GM23338 (cell line): ENCODE results near the gene MRPL28. TPM values are rescaled to one million over a fixed set of nuclear protein-coding genes. Genes with fewer than 3 reads are reported as not detected.

ENCODE experiments used
- ATAC-seq: fragments of 200-7000 bp; cut with Tn5 transposase; 3 replicates; pipeline ENCODE4 v1.9.1; 2020
- DNase-seq: peaks from one replicate; pipeline ENCODE4 v3.0.0-alpha.2; 2015; ENCODE audit warnings: low spot score
- H2AFZ ChIP-seq: fragments of 200-600 bp; sonication (generic); 2 replicates; pipeline ENCODE4 v1.8.0; 2016; ENCODE audit warnings: antibody characterized with exemption, mild to moderate bottlenecking, moderate library complexity
- H3F3A ChIP-seq: fragments of 200-600 bp; sonication (generic); replicated peaks from 2 replicates; pipeline ENCODE4 v1.8.0; 2017; ENCODE audit warnings: antibody characterized with exemption, mixed run types, low read depth
- H3K27ac ChIP-seq: fragments of 200-600 bp; sonication (generic); 2 replicates; pipeline ENCODE4 v1.6.1; 2016; ENCODE audit warnings: low read depth
- H3K27me3 ChIP-seq: fragments of 200-600 bp; sonication (generic); 2 replicates; pipeline ENCODE4 v1.8.0; 2016; ENCODE audit warnings: mild to moderate bottlenecking, mixed run types, moderate library complexity; ENCODE audit not compliant: insufficient read depth
- H3K36me3 ChIP-seq: fragments of 200-600 bp; sonication (generic); 2 replicates; pipeline ENCODE4 v1.8.0; 2016; ENCODE audit warnings: mild to moderate bottlenecking; ENCODE audit not compliant: insufficient read depth
- H3K4me1 ChIP-seq: fragments of 200-600 bp; sonication (generic); 2 replicates; pipeline ENCODE4 v1.8.0; 2016; ENCODE audit warnings: mild to moderate bottlenecking, moderate library complexity; ENCODE audit not compliant: insufficient read depth
- H3K4me2 ChIP-seq: fragments of 200-600 bp; sonication (generic); 2 replicates; pipeline ENCODE4 v1.7.1; 2017; ENCODE audit warnings: mixed run types
- H3K4me3 ChIP-seq: fragments of 200-600 bp; sonication (generic); 2 replicates; pipeline ENCODE4 v1.6.1; 2016; ENCODE audit warnings: mixed run types
- H3K79me2 ChIP-seq: fragments of 200-600 bp; sonication (generic); replicated peaks from 2 replicates; pipeline ENCODE4 v1.8.0; 2017; ENCODE audit warnings: mild to moderate bottlenecking; ENCODE audit not compliant: insufficient read depth
- H3K9me2 ChIP-seq: fragments of 200-600 bp; sonication (generic); 2 replicates; pipeline ENCODE4 v1.8.0; 2017; ENCODE audit not compliant: insufficient read depth
- H4K20me1 ChIP-seq: fragments of 200-600 bp; sonication (generic); replicated peaks from 2 replicates; pipeline ENCODE4 v1.8.0; 2017; ENCODE audit warnings: mild to moderate bottlenecking; ENCODE audit not compliant: insufficient read depth
- H3K27ac Mint-ChIP-seq: 2 replicates; pipeline ENCODE4 v1.8.0; 2020; ENCODE audit warnings: inconsistent platforms, mild to moderate bottlenecking, moderate library complexity, mixed read lengths
- H3K27me3 Mint-ChIP-seq: 3 replicates; pipeline ENCODE4 v1.8.0; 2022; ENCODE audit warnings: low read depth, mild to moderate bottlenecking, moderate library complexity, mixed read lengths, inconsistent platforms; ENCODE audit not compliant: insufficient read depth, poor library complexity
- H3K36me3 Mint-ChIP-seq: 3 replicates; pipeline ENCODE4 v1.8.0; 2021; ENCODE audit warnings: low read depth, mild to moderate bottlenecking, inconsistent platforms, moderate library complexity, mixed read lengths
- H3K4me1 Mint-ChIP-seq: 3 replicates; pipeline ENCODE4 v1.8.0; 2020; ENCODE audit warnings: mild to moderate bottlenecking, inconsistent platforms, mixed read lengths
- H3K4me3 Mint-ChIP-seq: 3 replicates; pipeline ENCODE4 v1.8.0; 2021; ENCODE audit warnings: moderate library complexity, mild to moderate bottlenecking, inconsistent platforms, mixed read lengths
- H3K9me3 Mint-ChIP-seq: 3 replicates; pipeline ENCODE4 v1.8.0; 2020; ENCODE audit warnings: moderate library complexity, mild to moderate bottlenecking, inconsistent platforms, mixed read lengths
- CREB1 ChIP-seq: fragments of 250-450 bp; sonication (Bioruptor Pico); IDR thresholded peaks from 2 replicates; pipeline ENCODE4 v1.5.0; 2020; ENCODE audit warnings: low read depth, mild to moderate bottlenecking, moderate library complexity
- EZH2 ChIP-seq: fragments of 200-600 bp; sonication (generic); IDR thresholded peaks from one replicate; pipeline ENCODE4 v1.8.0; 2017; ENCODE audit warnings: antibody characterized with exemption, mild to moderate bottlenecking, low read depth; ENCODE audit not compliant: unreplicated experiment
- EZH2phosphoT487 ChIP-seq: fragments of 200-600 bp; sonication (generic); IDR thresholded peaks from one replicate; pipeline ENCODE4 v1.8.1; 2018; ENCODE audit warnings: antibody characterized with exemption; ENCODE audit not compliant: unreplicated experiment
- JUNB ChIP-seq: IDR thresholded peaks from one replicate; pipeline ENCODE4 v1.6.1; 2016; ENCODE audit warnings: antibody characterized with exemption; ENCODE audit not compliant: unreplicated experiment
- NANOG ChIP-seq: IDR thresholded peaks from 2 replicates; pipeline ENCODE4 v1.6.1; 2016; ENCODE audit warnings: antibody characterized with exemption, borderline replicate concordance
- POLR2AphosphoS5 ChIP-seq: IDR thresholded peaks from 2 replicates; pipeline ENCODE4 v1.6.1; 2016; ENCODE audit warnings: antibody characterized with exemption, low read depth
- STAT1 ChIP-seq: IDR thresholded peaks from one replicate; pipeline ENCODE4 v1.6.1; 2016; ENCODE audit warnings: antibody characterized with exemption; ENCODE audit not compliant: unreplicated experiment
- ZNF114 ChIP-seq: fragments of 250-450 bp; sonication (Bioruptor Pico); IDR thresholded peaks from 2 replicates; pipeline ENCODE4 v1.5.0; 2020; ENCODE audit warnings: mild to moderate bottlenecking, moderate library complexity
- ZNF331 ChIP-seq: fragments of 250-450 bp; sonication (Bioruptor Pico); IDR thresholded peaks from 2 replicates; pipeline ENCODE4 v1.5.0; 2020; ENCODE audit warnings: low read depth, mild to moderate bottlenecking, moderate library complexity
- polyA plus RNA-seq: library from polyadenylated mRNA; unstranded; fragments of >200 nt; fragmentation: Nextera tagmentation; extraction: Ambion mirVana; gene quantifications from 2 replicates; pipeline ENCODE4 v1.2.1, GENCODE V29; 2016
- total RNA-seq: library from RNA; depleted of rRNA; stranded (reverse); fragments of >200 nt; shearing (Covaris generic); gene quantifications from 2 replicates; pipeline ENCODE4 v1.2.3, GENCODE V29; 2014
- TF ChIP-seq, protein P1 (sequence below): IDR thresholded peaks from one replicate; pipeline ENCODE4 v1.6.1; 2018; ENCODE audit warnings: antibody characterized with exemption; ENCODE audit not compliant: unreplicated experiment
- TF ChIP-seq, protein P2 (sequence below): fragments of 250-450 bp; sonication (Bioruptor Pico); IDR thresholded peaks from 2 replicates; pipeline ENCODE4 v1.5.0; 2020; ENCODE audit warnings: mild to moderate bottlenecking, moderate library complexity
- TF ChIP-seq, protein P3 (sequence below): IDR thresholded peaks from 2 replicates; pipeline ENCODE4 v1.6.1; 2016; ENCODE audit warnings: antibody characterized with exemption
- TF ChIP-seq, protein P4 (sequence below), 2 experiments: fragments of 200-600 bp in 1 of 2; sonication (generic) in 1 of 2; conservative IDR thresholded peaks; 2 replicates each; pipeline versions ENCODE4 v1.5.1 to v1.6.1; 2016 to 2017; ENCODE audit warnings: antibody characterized with exemption in 2 of 2, low read depth in 2 of 2, mild to moderate bottlenecking in 2 of 2, moderate library complexity in 1 of 2

MRPL28 gene
- total and polyA plus RNA-seq, 2 experiments from 2014 or later = 135 to 169 TPM

DNA sequence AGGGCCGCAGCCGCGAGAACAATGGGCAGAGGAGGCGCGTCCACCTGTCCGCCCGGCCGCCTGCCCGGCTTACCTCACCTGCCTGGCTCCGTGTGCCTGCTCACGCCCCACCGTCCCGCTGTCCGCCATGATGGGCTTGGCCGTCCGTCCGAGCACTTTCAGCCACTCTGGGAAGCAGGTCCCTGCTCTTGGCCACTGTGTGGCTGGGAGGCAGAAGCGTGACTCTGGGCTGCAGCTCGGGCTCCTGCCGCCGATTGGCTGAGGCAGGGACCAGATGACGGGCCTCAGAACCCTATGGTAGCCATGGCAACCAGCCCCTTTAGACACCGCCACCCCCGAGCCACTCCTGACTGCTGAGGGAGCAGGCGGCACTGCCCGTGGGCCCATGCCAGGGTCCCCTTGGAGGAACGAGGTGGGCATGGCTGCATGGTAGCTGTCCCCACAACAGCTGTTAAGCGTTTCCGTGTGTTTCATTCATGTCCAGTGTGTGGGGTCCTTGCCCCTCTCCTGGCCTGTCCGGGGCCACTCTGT is 8.9 kb downstream of the MRPL28 start:
- peak; percentile 10 for ATAC-seq
- no peak overlapping the region for H3K27ac Mint-ChIP-seq
- TF ChIP-seq EZH2 (no peak), EZH2phosphoT487 (no peak), JUNB (no peak), NANOG (no peak), ZNF114 (CRISPR knock-in tag) (no peak), STAT1 (no peak), POLR2AphosphoS5 (no peak), CREB1 (no peak), ZNF331 (CRISPR knock-in tag) (no peak)
- TF ChIP-seq, protein P1, sequence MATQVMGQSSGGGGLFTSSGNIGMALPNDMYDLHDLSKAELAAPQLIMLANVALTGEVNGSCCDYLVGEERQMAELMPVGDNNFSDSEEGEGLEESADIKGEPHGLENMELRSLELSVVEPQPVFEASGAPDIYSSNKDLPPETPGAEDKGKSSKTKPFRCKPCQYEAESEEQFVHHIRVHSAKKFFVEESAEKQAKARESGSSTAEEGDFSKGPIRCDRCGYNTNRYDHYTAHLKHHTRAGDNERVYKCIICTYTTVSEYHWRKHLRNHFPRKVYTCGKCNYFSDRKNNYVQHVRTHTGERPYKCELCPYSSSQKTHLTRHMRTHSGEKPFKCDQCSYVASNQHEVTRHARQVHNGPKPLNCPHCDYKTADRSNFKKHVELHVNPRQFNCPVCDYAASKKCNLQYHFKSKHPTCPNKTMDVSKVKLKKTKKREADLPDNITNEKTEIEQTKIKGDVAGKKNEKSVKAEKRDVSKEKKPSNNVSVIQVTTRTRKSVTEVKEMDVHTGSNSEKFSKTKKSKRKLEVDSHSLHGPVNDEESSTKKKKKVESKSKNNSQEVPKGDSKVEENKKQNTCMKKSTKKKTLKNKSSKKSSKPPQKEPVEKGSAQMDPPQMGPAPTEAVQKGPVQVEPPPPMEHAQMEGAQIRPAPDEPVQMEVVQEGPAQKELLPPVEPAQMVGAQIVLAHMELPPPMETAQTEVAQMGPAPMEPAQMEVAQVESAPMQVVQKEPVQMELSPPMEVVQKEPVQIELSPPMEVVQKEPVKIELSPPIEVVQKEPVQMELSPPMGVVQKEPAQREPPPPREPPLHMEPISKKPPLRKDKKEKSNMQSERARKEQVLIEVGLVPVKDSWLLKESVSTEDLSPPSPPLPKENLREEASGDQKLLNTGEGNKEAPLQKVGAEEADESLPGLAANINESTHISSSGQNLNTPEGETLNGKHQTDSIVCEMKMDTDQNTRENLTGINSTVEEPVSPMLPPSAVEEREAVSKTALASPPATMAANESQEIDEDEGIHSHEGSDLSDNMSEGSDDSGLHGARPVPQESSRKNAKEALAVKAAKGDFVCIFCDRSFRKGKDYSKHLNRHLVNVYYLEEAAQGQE = no peak
- TF ChIP-seq, protein P2, sequence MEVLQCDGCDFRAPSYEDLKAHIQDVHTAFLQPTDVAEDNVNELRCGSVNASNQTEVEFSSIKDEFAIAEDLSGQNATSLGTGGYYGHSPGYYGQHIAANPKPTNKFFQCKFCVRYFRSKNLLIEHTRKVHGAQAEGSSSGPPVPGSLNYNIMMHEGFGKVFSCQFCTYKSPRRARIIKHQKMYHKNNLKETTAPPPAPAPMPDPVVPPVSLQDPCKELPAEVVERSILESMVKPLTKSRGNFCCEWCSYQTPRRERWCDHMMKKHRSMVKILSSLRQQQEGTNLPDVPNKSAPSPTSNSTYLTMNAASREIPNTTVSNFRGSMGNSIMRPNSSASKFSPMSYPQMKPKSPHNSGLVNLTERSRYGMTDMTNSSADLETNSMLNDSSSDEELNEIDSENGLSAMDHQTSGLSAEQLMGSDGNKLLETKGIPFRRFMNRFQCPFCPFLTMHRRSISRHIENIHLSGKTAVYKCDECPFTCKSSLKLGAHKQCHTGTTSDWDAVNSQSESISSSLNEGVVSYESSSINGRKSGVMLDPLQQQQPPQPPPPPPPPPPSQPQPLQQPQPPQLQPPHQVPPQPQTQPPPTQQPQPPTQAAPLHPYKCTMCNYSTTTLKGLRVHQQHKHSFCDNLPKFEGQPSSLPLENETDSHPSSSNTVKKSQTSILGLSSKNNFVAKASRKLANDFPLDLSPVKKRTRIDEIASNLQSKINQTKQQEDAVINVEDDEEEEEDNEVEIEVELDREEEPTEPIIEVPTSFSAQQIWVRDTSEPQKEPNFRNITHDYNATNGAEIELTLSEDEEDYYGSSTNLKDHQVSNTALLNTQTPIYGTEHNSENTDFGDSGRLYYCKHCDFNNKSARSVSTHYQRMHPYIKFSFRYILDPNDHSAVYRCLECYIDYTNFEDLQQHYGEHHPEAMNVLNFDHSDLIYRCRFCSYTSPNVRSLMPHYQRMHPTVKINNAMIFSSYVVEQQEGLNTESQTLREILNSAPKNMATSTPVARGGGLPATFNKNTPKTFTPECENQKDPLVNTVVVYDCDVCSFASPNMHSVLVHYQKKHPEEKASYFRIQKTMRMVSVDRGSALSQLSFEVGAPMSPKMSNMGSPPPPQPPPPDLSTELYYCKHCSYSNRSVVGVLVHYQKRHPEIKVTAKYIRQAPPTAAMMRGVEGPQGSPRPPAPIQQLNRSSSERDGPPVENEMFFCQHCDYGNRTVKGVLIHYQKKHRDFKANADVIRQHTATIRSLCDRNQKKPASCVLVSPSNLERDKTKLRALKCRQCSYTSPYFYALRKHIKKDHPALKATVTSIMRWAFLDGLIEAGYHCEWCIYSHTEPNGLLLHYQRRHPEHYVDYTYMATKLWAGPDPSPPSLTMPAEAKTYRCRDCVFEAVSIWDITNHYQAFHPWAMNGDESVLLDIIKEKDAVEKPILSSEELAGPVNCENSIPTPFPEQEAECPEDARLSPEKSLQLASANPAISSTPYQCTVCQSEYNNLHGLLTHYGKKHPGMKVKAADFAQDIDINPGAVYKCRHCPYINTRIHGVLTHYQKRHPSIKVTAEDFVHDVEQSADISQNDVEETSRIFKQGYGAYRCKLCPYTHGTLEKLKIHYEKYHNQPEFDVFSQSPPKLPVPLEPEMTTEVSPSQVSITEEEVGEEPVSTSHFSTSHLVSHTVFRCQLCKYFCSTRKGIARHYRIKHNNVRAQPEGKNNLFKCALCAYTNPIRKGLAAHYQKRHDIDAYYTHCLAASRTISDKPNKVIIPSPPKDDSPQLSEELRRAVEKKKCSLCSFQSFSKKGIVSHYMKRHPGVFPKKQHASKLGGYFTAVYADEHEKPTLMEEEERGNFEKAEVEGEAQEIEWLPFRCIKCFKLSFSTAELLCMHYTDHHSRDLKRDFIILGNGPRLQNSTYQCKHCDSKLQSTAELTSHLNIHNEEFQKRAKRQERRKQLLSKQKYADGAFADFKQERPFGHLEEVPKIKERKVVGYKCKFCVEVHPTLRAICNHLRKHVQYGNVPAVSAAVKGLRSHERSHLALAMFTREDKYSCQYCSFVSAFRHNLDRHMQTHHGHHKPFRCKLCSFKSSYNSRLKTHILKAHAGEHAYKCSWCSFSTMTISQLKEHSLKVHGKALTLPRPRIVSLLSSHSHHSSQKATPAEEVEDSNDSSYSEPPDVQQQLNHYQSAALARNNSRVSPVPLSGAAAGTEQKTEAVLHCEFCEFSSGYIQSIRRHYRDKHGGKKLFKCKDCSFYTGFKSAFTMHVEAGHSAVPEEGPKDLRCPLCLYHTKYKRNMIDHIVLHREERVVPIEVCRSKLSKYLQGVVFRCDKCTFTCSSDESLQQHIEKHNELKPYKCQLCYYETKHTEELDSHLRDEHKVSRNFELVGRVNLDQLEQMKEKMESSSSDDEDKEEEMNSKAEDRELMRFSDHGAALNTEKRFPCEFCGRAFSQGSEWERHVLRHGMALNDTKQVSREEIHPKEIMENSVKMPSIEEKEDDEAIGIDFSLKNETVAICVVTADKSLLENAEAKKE (CRISPR knock-in tag) = no peak
- TF ChIP-seq, protein P3, sequence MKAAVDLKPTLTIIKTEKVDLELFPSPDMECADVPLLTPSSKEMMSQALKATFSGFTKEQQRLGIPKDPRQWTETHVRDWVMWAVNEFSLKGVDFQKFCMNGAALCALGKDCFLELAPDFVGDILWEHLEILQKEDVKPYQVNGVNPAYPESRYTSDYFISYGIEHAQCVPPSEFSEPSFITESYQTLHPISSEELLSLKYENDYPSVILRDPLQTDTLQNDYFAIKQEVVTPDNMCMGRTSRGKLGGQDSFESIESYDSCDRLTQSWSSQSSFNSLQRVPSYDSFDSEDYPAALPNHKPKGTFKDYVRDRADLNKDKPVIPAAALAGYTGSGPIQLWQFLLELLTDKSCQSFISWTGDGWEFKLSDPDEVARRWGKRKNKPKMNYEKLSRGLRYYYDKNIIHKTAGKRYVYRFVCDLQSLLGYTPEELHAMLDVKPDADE = no peak
- TF ChIP-seq, protein P4, sequence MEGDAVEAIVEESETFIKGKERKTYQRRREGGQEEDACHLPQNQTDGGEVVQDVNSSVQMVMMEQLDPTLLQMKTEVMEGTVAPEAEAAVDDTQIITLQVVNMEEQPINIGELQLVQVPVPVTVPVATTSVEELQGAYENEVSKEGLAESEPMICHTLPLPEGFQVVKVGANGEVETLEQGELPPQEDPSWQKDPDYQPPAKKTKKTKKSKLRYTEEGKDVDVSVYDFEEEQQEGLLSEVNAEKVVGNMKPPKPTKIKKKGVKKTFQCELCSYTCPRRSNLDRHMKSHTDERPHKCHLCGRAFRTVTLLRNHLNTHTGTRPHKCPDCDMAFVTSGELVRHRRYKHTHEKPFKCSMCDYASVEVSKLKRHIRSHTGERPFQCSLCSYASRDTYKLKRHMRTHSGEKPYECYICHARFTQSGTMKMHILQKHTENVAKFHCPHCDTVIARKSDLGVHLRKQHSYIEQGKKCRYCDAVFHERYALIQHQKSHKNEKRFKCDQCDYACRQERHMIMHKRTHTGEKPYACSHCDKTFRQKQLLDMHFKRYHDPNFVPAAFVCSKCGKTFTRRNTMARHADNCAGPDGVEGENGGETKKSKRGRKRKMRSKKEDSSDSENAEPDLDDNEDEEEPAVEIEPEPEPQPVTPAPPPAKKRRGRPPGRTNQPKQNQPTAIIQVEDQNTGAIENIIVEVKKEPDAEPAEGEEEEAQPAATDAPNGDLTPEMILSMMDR (conservative IDR thresholded peaks at IDR 0.05; ENCODE audit: low read depth in 2 of 2) = no peak
- Histone ChIP-seq H4K20me1 (no peaks in the 10 kb centered on the region), H3K27ac (no peak overlapping the region), H3K79me2 (no peaks in the 10 kb centered on the region), H3K9me2 (no peaks in the 10 kb centered on the region), H3K4me2 (no peak overlapping the region), H3K27me3 (no peaks in the 10 kb centered on the region), H2AFZ (peak overlapping the region; percentile 63; the same call in 1 of the 2 replicates), H3K36me3 (no peaks in the 10 kb centered on the region), H3K4me1 (no peaks in the 10 kb centered on the region), H3K4me3 (no peak overlapping the region), H3F3A (0 out of 2 replicates have a peak, but pooled peaks cover 5% of the 10 kb centered on the region)
- no peaks in the 10 kb centered on the region for H3K9me3 Mint-ChIP-seq
- DNase-seq = peak; percentile 52
- H3K27me3 Mint-ChIP-seq = peaks cover 22% of the 10 kb centered on the region
- no peak overlapping the region for H3K4me3 Mint-ChIP-seq
- H3K36me3 Mint-ChIP-seq = no peaks in the 10 kb centered on the region
- no peaks in the 10 kb centered on the region for H3K4me1 Mint-ChIP-seq
